Measurements from ENCODE around the gene DPP9. TPM values are rescaled to one million over a fixed set of nuclear protein-coding genes. Genes with fewer than 3 reads are reported as not detected.
A peak's percentile ranks its signal among the peaks of the same experiment; 100 is the strongest.

Gene DPP9
- total RNA-seq, 1 donor from 2014 or later: 16.2 TPM

DNA sequence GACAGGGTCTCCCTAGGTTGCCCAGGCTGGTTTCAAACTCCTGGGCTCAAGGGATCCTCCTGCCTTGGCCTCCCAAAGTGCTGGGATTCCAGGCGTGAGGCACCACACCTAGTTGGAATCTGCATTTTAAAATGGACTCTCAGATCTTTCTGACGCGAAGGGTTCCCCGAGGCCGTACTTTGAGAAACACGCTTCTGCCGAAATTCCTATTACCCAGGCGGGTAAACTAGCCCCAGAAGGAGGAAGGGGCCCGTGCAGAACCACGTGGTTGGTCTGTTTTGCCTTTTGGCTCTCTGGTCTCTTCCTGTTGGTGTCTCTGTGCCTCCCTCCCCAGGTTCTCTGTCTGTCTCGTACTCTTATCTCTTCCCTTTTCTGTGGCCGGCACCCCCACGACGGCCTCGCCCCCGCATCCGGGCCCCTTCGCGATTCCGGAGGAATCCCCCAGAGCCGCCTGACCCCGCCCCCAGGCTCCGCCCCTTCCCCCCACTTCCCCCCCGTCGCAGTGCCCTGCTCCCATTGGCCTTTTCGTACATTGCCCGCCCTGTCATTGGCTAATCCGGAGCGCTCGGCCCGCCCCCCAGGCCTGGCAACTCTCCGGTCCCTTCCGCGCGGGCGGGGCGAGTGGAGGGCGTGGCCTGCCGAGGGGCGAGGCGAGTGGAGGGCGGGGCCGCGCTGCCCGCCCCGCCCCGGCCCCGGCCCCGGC, 84.7 kb downstream of the DPP9 start, which contains the start of gene TNFAIP8L1:
Gene TNFAIP8L1, plus strand, starts transcription at position 689 of the 703 bp plus-strand sequence. CDS start 12,354 bp downstream, outside the sequence.
- peak within 1 kb of the TSS; percentile 72 to 81 (median 75) for H3K4me3 ChIP-seq (ENCODE audit: low read length in 3 of 3)
- H3K27ac ChIP-seq (ENCODE audit: low read depth, low read length): peak within 1 kb of the TSS; percentile 62
- H3K36me3 ChIP-seq (ENCODE audit: control insufficient read depth in 3 of 3, insufficient read depth in 3 of 3, low read length in 3 of 3): no peaks in the 10 kb centered on the region
- peak within 1 kb of the TSS; percentile 74 to 82 (median 75) for H3K9ac ChIP-seq (ENCODE audit: low read depth in 1 of 3, low read length in 3 of 3)
- H3K4me1 ChIP-seq (ENCODE audit: control insufficient read depth in 3 of 3, insufficient read depth in 3 of 3, low read length in 3 of 3): peaks cover 29 to 37% (median 30%) of the 10 kb centered on the region in 3 donors
- no peaks in the 10 kb centered on the region for H3K27me3 ChIP-seq (ENCODE audit: control insufficient read depth in 3 of 3, insufficient read depth in 3 of 3, low read length in 3 of 3)
- H3K9me3 ChIP-seq (ENCODE audit: control insufficient read depth in 3 of 3, low read length in 3 of 3): no peaks in the 10 kb centered on the region

DNA sequence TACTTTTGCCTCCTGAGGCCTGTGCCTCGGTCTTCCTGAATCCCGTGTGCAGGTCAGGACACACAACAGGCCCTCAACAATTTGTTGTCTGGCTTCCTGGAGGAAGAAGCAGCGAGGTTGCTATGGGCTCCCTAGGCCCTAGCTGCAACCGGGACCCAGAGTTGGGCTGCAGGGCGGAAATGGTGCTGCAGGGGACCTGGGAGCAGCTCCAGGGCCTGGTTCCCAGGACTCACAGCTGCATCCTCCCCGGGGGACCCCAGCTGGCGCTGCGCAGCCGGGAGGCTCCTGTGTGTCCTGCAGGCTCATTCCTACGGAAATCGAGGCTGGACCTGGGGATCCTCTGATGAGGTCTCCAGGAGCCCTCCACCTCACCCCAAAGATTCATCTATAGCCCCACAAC, 85.3 kb downstream of the DPP9 start:
- H3K27me3 ChIP-seq (ENCODE audit: control insufficient read depth in 3 of 3, insufficient read depth in 3 of 3, low read length in 3 of 3): no peaks in the 10 kb centered on the region
- H3K4me3 ChIP-seq (ENCODE audit: low read length in 3 of 3): no peak overlapping the region
- no peaks in the 10 kb centered on the region for H3K9me3 ChIP-seq (ENCODE audit: control insufficient read depth in 3 of 3, low read length in 3 of 3)
- H3K36me3 ChIP-seq (ENCODE audit: control insufficient read depth in 3 of 3, insufficient read depth in 3 of 3, low read length in 3 of 3): no peaks in the 10 kb centered on the region
- peak overlapping the region in 1 of 3 donors; percentile 64 for H3K9ac ChIP-seq (ENCODE audit: low read depth in 1 of 3, low read length in 3 of 3)
- H3K4me1 ChIP-seq (ENCODE audit: control insufficient read depth in 3 of 3, insufficient read depth in 3 of 3, low read length in 3 of 3): peaks cover 29 to 42% (median 34%) of the 10 kb centered on the region in 3 donors
- peak overlapping the region; percentile 62 for H3K27ac ChIP-seq (ENCODE audit: low read depth, low read length)

GRCh38 chr19:4636761-4637160, 86.9 kb downstream of the DPP9 start:
- Histone ChIP-seq H3K9me3 (ENCODE audit: control insufficient read depth in 3 of 3, low read length in 3 of 3) (no peaks in the 10 kb centered on the region), H3K9ac (ENCODE audit: low read depth in 1 of 3, low read length in 3 of 3) (peak overlapping the region in 2 of 3 donors; percentile 37 to 80), H3K36me3 (ENCODE audit: control insufficient read depth in 3 of 3, insufficient read depth in 3 of 3, low read length in 3 of 3) (no peaks in the 10 kb centered on the region), H3K4me3 (ENCODE audit: low read length in 3 of 3) (peak overlapping the region; percentile 59 to 66 (median 63)), H3K27me3 (ENCODE audit: control insufficient read depth in 3 of 3, insufficient read depth in 3 of 3, low read length in 3 of 3) (no peaks in the 10 kb centered on the region), H3K4me1 (ENCODE audit: control insufficient read depth in 3 of 3, insufficient read depth in 3 of 3, low read length in 3 of 3) (peaks cover 29 to 45% (median 32%) of the 10 kb centered on the region in 3 donors), H3K27ac (ENCODE audit: low read depth, low read length) (no peak overlapping the region)

- no peaks in the 10 kb centered on the region for H3K9me3 ChIP-seq (ENCODE audit: control insufficient read depth in 3 of 3, low read length in 3 of 3)
- no peak overlapping the region for H3K27ac ChIP-seq (ENCODE audit: low read depth, low read length)
- no peaks in the 10 kb centered on the region for H3K36me3 ChIP-seq (ENCODE audit: control insufficient read depth in 3 of 3, insufficient read depth in 3 of 3, low read length in 3 of 3)
- peaks cover 29 to 43% (median 31%) of the 10 kb centered on the region in 3 donors for H3K4me1 ChIP-seq (ENCODE audit: control insufficient read depth in 3 of 3, insufficient read depth in 3 of 3, low read length in 3 of 3)
- no peaks in the 10 kb centered on the region for H3K27me3 ChIP-seq (ENCODE audit: control insufficient read depth in 3 of 3, insufficient read depth in 3 of 3, low read length in 3 of 3)
- H3K4me3 ChIP-seq (ENCODE audit: low read length in 3 of 3): peak overlapping the region; percentile 60 to 66 (median 63)
- peak overlapping the region; percentile 37 to 80 (median 72) for H3K9ac ChIP-seq (ENCODE audit: low read depth in 1 of 3, low read length in 3 of 3)
Observed at GRCh38 chr19:4636151-4636717, 87.4 kb downstream of the DPP9 start.

GRCh38 chr19:4635754-4636116, 87.9 kb downstream of the DPP9 start:
- peak overlapping the region; percentile 60 to 66 (median 63) for H3K4me3 ChIP-seq (ENCODE audit: low read length in 3 of 3)
- no peaks in the 10 kb centered on the region for H3K36me3 ChIP-seq (ENCODE audit: control insufficient read depth in 3 of 3, insufficient read depth in 3 of 3, low read length in 3 of 3)
- H3K9ac ChIP-seq (ENCODE audit: low read depth in 1 of 3, low read length in 3 of 3): peak overlapping the region; percentile 37 to 80 (median 72)
- H3K27ac ChIP-seq (ENCODE audit: low read depth, low read length): no peak overlapping the region
- H3K4me1 ChIP-seq (ENCODE audit: control insufficient read depth in 3 of 3, insufficient read depth in 3 of 3, low read length in 3 of 3): peaks cover 26 to 40% (median 29%) of the 10 kb centered on the region in 3 donors
- H3K9me3 ChIP-seq (ENCODE audit: control insufficient read depth in 3 of 3, low read length in 3 of 3): no peaks in the 10 kb centered on the region
- no peaks in the 10 kb centered on the region for H3K27me3 ChIP-seq (ENCODE audit: control insufficient read depth in 3 of 3, insufficient read depth in 3 of 3, low read length in 3 of 3)

GRCh38 chr19:4633140-4633967, 90.3 kb downstream of the DPP9 start:
- Histone ChIP-seq H3K36me3 (ENCODE audit: control insufficient read depth in 3 of 3, insufficient read depth in 3 of 3, low read length in 3 of 3) (no peaks in the 10 kb centered on the region), H3K9me3 (ENCODE audit: control insufficient read depth in 3 of 3, low read length in 3 of 3) (no peaks in the 10 kb centered on the region), H3K27ac (ENCODE audit: low read depth, low read length) (no peak overlapping the region), H3K9ac (ENCODE audit: low read depth in 1 of 3, low read length in 3 of 3) (no peak overlapping the region), H3K27me3 (ENCODE audit: control insufficient read depth in 3 of 3, insufficient read depth in 3 of 3, low read length in 3 of 3) (no peaks in the 10 kb centered on the region), H3K4me1 (ENCODE audit: control insufficient read depth in 3 of 3, insufficient read depth in 3 of 3, low read length in 3 of 3) (peaks cover 11 to 27% (median 17%) of the 10 kb centered on the region in 3 donors), H3K4me3 (ENCODE audit: low read length in 3 of 3) (no peak overlapping the region)

Small RNAs within 50 kb of the gene (small RNA-seq; reads per million reads assigned to genes)
- not detected for gene MIR7-3

Other genes starting within 250 kb of the DPP9 start
- gene PLIN4, start 205.4 kb downstream of the DPP9 start, total RNA-seq: 15.7 TPM
- gene PLIN5, start 188.6 kb downstream of the DPP9 start, total RNA-seq: 2.1 TPM
- gene LRG1, start 183.8 kb downstream of the DPP9 start, total RNA-seq: 0.52 TPM
- gene SEMA6B, start 164.2 kb downstream of the DPP9 start, total RNA-seq: 11.5 TPM
- 5.7 TPM for gene TNFAIP8L1, start 84.3 kb downstream of the DPP9 start, total RNA-seq
- 44.4 TPM for gene MYDGF, start 53.5 kb downstream of the DPP9 start, total RNA-seq
- 28.7 TPM for gene FEM1A, start 67.9 kb upstream of the DPP9 start, total RNA-seq
- 1.6 TPM for gene TICAM1, start 107.9 kb upstream of the DPP9 start, total RNA-seq
- gene PLIN3, start 143.8 kb upstream of the DPP9 start, total RNA-seq: 55.3 TPM
- gene ARRDC5, start 179.1 kb upstream of the DPP9 start, total RNA-seq: under 0.01 TPM
- gene UHRF1, start 185.7 kb upstream of the DPP9 start, total RNA-seq: 19.8 TPM
- gene KDM4B, start 245.3 kb upstream of the DPP9 start, total RNA-seq: 11.5 TPM

Data from skeletal muscle tissue (tissue), 5 donors.